Left renal cortex interstitium (tissue), 4 donors: ENCODE data around the gene CHSY1. TPM values are rescaled to one million over a fixed set of nuclear protein-coding genes. Genes with fewer than 3 reads are reported as not detected.

Source experiments
- DNase-seq, 4 donors: peaks; one replicate each; pipeline ENCODE4 v3.0.0-alpha.2; 2013; ENCODE audit warnings: low read depth in 4 of 4, low spot score in 2 of 4, missing footprints in 1 of 4
- polyA plus RNA-seq, 4 donors: library from polyadenylated mRNA; unstranded; fragments of 120-200 nt; gene quantifications; one replicate each; pipeline ENCODE4 v1.2.1, GENCODE V29; 2013; ENCODE audit not compliant: insufficient read length in 4 of 4

Gene CHSY1
- polyA plus RNA-seq, 4 donors, result 40.0 to 55.7 (median 44.5) TPM

DNA sequence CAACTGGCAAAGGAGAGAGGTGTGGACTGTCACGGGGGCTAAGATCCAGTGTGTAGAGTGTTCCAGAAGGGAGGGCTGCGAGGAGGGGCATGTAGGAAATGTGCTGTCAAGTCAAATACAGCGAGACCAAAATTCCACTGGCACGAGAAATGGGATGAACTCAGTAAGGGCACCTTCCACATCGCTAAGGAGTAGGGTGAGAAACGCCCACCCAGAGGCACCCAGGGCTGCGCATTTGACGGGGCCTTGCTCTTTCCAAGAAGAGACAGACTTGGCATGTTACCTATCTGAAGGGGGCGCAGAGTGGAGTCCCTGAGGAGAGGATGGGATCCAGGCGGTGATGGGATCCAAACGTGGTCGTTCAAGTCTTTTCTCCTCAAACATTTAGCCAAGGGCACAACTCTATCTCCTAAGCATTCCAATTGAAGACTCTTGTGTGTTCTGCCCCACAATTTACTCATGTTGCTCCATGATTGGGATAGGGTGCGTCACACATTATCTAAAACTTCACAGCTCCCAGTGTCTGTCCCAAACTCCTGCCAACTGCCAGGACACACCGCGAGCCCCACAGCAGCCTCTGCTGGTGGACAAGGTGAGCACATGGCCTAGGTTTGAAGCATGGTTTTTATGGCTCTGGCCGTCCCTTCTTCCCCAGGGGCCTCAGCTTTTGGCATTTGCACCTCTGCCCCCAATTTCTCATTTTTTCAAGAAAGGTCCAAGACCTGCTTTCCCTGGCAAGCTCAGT, 17.8 kb upstream of the CHSY1 start:
- DNase-seq, result no peak

DNA sequence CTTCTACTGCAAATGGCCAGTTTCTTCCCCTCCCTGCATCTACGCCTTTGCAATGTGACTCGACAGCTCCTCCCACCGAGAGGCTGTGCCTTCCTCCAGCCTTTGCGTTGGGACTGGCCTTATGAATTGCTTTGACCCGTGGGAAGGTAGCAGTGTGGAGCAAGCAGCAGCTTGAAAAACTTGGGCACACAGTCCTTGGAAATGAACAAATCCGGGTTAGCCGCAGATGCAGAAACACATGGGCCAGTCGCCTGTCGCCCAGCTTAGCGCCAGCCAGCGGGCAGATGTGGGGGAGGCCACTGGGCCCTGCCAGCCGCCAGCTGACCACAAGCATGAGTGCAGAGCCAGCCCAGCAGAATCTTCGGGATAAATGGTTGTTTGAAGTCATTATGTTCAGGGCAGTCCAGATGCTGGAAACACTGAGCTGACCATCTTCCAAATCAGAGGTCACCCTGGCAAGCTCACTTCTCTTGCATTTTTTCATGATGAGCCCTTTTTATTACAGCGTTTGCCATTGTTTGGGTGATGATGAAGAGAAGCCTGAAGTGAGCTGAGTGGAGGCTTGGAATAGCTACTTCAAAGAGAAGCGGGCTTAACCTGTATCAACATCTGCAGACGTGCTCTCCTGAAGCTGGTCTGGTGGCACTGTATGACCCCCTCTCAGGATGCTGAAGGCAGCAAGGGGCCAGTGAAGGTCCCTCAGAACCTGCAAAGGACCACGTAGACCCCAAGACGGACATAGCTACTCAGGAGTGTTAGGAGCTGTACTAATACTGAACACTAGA, 15.7 kb upstream of the CHSY1 start:
- DNase-seq, result no peak

DNA sequence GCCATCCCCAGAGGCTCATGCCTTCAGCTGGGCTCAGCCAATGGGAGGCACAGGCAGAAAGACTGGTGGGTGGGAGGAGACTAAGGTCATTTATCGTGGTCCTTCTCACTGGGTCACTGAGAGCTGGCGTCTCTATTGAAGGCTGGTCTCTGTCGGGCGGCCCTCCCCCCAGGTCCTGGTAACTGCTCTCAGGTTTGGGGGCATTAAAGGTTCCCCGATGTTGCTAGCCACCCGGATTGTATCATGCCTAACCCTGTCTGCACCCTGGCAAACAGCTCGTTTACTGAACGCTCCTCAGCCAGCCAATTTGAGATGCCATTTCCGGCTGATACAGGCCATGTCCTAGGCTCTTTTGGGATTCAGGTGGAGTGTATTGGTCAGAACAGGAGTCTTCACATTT, 14.9 kb upstream of the CHSY1 start:
- DNase-seq, result no peak

DNA sequence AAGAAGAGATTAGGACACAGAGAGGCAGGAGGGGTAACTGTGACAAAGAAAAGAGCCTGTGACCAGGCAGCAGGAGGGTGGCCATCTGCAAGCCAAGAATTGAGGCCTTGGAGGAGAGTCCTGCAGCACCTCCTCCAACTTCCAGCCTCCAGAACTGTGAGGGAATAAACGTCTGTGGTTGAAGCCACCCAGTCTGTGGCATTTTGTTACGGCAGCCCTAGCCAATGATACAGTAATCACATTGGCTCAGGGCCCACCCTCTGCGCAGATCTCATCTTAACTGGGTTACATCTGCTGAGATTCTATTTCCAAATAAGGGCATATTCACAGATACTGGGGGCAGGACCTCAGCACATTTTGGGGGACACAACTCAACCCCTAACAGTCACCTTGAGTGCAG, 14.2 kb upstream of the CHSY1 start:
- no peak for DNase-seq

DNA sequence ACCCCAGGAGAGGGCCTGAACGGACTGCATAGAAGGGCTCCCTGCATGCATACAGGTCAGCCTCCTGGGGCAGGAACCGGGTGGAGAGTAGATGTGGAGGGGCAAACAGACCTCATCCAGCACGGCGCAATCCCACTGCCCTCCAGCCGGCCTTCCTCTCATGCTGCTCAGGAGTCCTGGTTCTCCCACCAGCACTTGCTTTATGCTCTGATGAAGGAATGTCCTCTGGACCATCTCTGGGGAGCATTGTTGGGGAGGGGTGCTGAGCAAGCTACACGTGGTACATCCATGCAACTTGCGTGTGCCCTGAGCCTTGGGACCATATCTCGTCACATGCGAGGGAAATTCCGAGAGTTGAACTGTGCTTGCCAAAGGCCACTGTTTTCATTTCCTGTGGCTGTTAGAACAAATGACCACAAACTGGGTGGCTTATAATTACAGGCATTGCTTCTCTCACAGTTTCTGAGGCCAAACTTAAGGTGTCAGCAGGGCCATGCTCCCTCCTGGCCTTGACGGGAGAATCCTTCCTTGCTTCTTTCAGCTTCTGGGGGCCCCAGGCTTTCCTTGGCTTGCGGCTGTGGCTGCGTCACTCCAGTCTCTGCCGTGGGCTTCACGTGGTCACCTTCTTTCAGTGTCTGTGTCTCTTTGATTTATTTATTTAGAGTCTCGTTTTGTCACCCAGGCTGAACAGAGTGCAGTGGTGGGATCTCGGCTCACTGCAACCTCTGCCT, 13.2 kb upstream of the CHSY1 start:
- no peak for DNase-seq

DNA sequence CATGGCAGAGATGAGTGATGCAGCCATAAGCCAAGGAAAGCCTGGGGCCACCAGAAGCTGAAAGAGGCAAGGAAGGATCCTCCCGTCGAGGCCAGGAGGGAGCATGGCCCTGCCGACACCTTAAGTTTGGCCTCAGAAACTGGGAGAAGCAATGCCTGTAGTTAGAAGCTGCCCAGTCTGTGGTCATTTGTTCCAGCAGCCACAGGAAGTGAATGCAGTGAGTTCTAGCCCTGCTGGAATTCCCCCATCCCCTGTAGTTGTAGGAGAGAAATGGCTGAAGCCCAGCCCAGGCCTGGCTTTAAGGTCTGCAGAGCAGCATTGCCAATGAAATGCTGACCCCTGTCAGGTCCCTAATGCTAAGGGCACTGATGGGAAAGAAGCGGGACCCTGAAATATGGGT, 12.2 kb upstream of the CHSY1 start:
- DNase-seq, result no peak

DNA sequence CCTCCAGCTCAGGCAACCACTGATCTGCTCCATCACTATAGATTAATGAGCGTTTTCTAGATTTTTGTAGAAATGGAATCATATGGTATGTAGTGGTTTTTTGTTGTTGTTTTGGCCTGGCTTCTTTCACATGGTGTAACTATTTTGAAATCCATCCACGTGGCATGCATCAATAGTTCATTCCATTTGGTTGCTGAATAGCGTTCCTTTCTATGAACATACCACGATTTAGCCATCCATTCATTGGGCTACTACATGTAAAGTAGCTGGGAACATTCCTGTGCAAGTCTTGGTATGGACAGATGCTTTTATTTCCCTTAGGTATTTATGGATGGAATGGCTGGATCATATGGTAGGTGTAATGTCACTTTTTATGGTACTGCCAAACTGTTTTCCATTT, 10.7 kb upstream of the CHSY1 start:
- no peak for DNase-seq

DNA sequence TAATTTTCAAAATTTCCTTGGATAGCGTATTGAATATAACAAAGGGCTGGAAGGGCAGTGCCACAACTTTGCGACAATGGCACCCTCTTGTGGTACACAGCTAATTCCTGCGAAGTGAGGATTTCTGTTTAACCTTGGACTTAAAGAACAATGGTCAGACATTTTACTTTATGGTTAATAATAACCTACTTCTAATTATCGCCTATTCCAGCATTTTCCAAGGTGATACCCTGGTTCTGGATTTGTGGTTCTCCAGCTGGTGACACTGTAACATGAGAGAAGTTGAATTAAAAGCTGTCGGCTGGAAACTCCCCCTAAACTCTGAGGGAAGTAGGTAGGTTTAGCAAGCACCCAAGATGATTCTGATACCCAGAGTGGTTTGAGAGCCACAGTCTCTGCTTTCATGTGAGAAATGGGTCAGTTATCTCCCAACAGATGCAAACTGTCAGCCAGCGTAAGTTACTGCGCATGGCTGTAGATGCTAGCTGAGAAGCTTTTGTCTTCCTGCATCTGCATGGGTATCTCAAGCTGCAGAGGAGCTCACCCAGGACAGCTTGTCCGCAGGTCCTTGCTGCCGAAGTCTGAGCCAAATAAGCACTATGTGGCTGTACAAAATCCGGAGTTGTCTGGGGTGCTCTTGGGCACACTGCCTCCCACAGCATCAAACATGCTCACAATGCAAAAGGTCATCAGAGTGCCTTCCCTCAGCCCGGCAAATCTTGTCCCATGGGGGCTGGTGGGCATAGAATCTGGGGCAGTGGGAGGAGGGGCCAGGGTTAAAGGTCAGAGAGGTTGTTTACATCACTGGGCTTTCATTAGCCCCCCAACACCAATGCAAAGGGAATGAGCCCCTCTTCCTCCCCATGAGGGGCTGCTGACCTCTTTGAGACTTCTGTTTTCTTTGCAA, 6.6 kb upstream of the CHSY1 start:
- DNase-seq, result peak in 1 of 4 donors; percentile 74

DNA sequence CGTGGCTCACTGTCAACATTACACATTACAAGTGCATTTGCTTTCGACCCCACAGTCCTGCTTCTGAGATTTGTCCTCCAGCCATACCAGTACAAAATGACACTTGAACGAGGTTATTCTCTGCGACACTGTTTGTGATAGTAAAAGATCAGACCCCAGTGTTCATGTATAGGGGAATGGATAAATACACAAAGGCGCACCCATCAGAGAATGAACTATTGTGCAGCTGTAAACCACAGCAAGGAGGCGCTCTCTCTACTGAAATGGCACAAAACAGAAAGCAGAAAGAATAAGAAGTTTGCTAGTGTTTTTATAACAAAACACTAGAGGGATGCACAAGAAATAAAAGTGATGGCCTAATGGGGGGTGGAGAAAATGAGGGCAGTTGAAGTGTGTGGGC, 4.9 kb upstream of the CHSY1 start:
- no peak for DNase-seq

DNA sequence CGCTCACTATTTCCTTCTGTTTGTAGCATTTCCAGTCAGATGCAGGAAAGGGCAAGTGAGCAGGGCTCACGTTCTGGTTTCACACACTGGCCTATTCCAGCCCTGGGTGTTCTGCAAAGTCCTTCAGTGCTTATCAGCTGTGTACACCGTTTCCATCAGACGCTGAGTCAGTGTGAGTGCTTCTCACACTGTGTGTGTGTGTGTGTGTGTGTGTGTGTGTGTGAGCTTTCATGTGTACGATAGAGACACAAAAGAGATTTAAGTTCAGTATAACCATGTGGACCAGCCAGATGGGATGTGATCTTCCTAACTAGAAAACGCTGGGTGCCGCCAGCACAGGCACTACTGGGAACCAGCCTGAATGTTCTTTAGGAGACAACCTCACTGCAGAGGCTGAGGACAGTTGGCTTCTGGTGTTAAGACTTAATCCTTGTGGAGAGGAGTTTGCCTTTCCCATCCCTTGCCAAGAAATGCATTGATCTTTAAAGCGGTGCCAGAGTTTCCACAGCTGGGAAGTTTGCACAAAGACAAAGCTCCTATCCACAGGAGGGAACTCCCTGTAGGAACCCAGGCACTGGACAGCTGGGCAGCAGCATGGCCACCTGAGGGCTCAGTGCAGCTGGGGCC, 3.9 kb upstream of the CHSY1 start:
- DNase-seq, result no peak

DNA sequence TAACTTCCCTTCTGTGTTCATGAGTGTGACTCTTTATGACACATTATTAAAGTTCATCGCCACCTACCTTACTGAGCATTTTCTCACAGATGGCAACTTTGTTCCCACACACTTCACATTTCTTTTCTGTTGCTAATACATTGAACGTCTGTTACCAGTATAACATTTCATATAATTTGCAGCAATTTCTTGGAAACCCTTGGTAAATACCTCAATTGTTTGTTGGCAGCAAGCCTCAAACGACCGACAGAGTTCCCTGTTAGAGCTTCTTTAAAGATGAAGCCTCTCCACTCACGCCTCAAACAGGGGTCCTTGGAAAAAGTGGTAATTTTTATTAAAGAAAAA, 3.2 kb upstream of the CHSY1 start:
- DNase-seq, result no peak

DNA sequence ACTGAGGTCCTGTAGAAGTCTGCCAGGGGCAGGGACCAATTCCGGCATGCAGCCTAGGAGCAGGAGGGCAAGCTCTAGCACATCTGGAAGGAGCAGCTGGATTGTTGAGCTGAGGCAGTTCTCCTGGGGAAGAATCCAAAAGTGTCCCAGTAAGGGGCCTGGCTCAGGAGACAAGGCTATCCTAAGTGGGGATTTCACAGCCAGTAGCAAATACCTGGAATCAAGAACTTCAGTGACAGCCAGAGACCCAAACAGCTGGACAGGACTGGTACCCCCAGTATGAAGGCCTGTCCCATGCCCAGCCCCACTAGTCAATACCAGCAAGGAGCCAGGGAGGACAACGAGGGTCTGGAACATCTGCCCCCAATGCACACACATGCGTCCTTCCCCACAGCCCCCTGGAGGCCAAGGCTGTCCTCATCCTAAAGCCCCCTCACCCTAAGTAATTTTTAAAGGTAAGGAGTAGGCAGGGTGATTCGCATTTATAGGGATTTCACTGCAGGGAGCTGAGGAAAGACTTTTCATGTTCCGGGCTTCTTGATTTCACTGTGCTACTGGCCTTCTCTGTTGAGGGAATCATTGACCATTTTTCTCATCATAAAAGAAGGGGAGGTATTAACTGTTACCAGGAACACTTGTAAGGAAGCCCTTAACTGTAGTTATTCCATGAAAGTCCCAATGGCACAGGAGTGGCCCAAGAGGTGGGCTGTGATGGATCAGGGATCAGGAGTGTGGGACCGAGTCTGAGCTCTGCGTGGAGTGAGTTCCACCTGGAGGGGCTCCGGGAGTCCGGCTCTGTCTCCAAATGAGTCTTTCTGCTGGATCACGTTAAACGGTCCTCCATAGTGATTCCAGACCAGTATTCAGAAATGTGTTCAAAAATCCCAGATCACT, 2.6 kb upstream of the CHSY1 start:
- DNase-seq, result no peak

DNA sequence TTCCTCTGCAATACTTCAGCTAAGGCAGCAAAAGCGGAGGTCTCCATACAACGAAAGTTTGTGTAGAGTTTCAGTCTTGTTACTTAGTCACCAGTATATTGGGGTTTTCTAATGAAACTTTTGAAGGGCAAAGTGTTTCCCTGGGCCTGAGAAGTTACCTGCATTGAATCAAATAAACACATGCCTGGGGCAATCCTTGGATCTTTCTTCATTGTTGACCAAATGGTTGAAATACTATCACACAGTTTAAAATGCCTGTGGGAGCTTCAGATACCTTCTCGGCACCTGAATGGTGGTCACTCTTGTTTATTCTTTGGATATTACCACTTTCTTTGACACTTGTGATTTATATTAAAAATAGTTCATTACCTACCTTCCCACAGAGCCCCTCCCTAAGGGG, 988 bp upstream of the CHSY1 start:
- DNase-seq, result no peak

DNA sequence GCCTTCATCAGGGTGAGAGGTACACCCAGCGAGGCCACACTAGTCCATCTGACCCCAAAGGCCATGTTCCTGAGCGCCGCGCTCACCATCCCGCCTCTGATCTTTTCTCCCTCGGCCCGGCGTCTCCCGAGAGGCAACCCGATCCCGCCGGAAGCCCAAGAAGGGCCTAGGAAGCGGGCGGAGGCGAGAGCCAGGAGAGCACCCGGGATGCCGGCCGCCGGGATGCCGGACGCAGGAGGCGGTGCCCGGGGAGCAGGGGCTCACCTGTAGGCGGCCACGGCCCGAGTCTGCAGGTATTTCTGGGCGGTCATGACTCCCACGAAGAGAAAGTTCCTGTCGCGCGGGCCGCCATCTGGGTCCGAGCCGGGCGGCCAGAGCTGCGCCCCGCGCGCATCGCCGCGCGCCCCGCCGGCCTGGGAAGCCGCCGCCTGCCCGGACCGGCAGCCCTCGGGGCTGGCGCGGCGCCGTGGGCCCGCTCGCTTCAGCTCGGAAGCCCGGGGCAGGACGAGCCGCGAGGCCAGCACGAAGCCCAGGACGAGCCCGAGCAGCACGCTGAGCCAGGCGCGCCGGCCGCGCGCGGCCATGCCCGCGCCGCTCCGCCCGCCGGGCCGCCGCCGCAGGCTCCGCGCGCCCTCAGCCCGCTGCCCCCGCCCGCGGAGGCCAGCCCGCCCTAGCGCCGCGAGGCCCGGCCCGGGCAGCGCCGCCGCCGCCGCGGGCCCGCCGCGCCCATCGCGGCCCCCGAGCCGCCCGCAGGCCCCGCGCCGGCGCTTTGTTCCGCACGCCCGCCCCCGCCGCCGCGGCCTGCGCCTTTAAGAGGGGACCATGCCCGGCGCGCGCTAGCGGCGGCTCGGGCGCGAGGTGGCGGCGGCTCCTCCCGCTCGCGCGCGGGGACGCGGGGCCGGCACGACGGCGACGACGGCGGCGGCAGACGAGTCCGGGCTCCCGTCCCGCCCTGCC, 697 bp downstream of the CHSY1 start:
- DNase-seq, result no peak

DNA sequence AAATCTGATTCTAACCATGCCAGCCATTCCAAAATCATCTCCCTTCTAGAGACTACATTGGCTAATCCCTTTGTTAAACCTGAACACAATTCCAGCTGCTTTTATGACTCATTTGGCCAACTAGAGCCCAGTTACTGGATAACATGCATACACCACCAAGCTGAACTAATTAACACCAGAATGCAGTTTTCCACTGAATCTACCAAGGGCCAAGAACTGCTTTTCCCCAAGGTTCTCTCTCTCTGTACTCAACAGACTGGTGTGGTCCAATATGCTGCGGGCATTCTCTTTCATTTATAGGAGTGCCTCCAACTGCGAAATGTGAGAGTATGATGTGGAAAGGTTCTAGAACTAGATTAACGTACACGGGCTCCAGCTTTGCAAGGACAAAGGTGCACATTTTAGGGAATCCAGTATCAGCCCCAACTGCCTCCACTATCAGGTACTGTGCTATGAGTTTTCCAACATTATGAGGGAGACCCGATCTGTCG, 1.5 kb downstream of the CHSY1 start:
- no peak for DNase-seq

DNA sequence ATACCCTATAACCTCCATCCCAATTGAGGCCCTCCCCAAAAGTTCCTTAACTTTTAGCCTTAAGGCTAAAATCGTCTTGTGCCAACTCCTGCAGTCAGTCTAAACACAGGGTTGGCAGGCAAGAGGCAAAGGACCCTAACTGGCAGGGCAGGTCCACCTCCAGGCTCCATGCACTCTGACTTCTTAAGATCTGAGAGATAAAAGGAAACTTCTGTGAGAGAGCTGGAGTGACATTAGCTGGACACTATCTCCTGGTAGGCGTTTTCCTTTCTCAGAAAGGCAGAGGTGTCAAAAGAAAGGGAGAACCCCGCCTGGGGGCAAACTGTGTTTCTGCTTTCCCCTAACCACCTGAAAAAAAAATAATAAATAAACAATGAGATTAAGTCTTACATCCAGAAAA, 3.6 kb downstream of the CHSY1 start:
- DNase-seq, result no peak

DNA sequence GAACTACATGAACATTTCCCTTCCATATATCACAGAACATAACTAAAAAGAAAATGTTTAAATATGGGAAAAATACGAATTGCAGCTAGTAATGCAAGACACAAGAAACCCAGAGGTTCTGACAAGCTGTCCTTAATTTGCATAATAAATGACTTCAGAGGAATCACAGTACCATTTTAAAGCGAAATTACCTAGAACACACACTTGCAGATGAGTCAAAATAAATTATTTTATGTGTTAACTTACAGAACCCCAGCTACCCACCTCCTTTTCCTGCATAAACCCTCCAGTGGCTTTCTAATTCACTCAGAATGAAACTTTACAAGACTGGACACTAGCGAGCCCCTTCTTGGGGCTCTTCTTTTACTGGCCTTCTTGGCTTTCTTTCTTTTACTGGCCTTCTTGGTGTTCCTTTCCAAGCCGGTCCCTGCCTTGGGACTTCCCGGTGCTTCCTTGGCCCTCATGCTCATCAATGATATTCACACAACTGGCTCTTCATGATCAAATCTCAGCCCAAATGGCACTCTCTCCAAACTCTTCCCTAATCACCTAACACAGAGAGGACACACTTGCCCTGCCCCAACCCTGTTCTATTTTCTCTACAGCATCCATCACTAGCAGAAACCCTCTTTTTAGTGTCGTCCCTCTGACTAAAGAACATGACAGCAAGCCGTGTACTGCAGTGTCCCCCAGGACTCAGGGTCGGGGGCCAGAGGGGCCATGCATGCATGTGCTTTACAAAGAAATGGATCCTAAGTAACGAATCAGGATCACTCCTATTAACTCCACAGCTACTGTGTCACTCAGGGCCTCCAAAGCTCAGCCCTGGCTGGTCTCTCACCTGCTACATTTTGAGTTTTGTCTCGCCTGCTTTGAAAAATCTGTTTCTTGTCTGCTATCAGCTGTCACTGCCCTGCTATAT, 4.8 kb downstream of the CHSY1 start:
- no peak for DNase-seq
